ENCODE measurements around the gene PTPRN2.
"Not testable (repeated sequence)": the region's sequence is repeated elsewhere in the genome, so short reads cannot be mapped to it uniquely, and the experiment has no call there.

Gene PTPRN2

GRCh38 chr7:158237672-158238335 lies 349.8 kb downstream of the PTPRN2 start:
- DNase-seq (ENCODE audit: low read depth in 2 of 2) = no peak

- DNase-seq (ENCODE audit: low read depth in 2 of 2) = no peak
Observed at GRCh38 chr7:158236400-158236799, 351.2 kb downstream of the PTPRN2 start.

- no peak for DNase-seq (ENCODE audit: low read depth in 2 of 2)
Observed at GRCh38 chr7:158235862-158236261, 351.8 kb downstream of the PTPRN2 start.

GRCh38 chr7:158229945-158230344 lies 357.7 kb downstream of the PTPRN2 start:
- DNase-seq (ENCODE audit: low read depth in 2 of 2) = no peak

- DNase-seq (ENCODE audit: low read depth in 2 of 2) = no peak
Observed at GRCh38 chr7:158228986-158229385, 358.6 kb downstream of the PTPRN2 start.

GRCh38 chr7:158228131-158228530 lies 359.5 kb downstream of the PTPRN2 start:
- DNase-seq (ENCODE audit: low read depth in 2 of 2) = no peak

- DNase-seq (ENCODE audit: low read depth in 2 of 2) = no peak
Observed at GRCh38 chr7:158227258-158227984, 360.2 kb downstream of the PTPRN2 start.

- DNase-seq (ENCODE audit: low read depth in 2 of 2) = no peak
Observed at GRCh38 chr7:158216198-158216597, 371.4 kb downstream of the PTPRN2 start.

GRCh38 chr7:158209435-158209834 lies 378.2 kb downstream of the PTPRN2 start:
- no peak for DNase-seq (ENCODE audit: low read depth in 2 of 2)

GRCh38 chr7:158206341-158206740 lies 381.3 kb downstream of the PTPRN2 start:
- DNase-seq (ENCODE audit: low read depth in 2 of 2) = no peak

GRCh38 chr7:158204453-158204852 lies 383.2 kb downstream of the PTPRN2 start:
- no peak for DNase-seq (ENCODE audit: low read depth in 2 of 2)

- not testable (repeated sequence) for DNase-seq (ENCODE audit: low read depth in 2 of 2)
Observed at GRCh38 chr7:158203948-158204347, 383.7 kb downstream of the PTPRN2 start.

GRCh38 chr7:158194365-158194900 lies 393.2 kb downstream of the PTPRN2 start:
- no peak for DNase-seq (ENCODE audit: low read depth in 2 of 2)

- no peak for DNase-seq (ENCODE audit: low read depth in 2 of 2)
Observed at GRCh38 chr7:158193446-158193845, 394.2 kb downstream of the PTPRN2 start.

- DNase-seq (ENCODE audit: low read depth in 2 of 2) = no peak
Observed at GRCh38 chr7:158192956-158193355, 394.7 kb downstream of the PTPRN2 start.

GRCh38 chr7:158192184-158192835 lies 395.3 kb downstream of the PTPRN2 start:
- DNase-seq (ENCODE audit: low read depth in 2 of 2) = no peak

GRCh38 chr7:158191671-158192070 lies 396.0 kb downstream of the PTPRN2 start:
- DNase-seq (ENCODE audit: low read depth in 2 of 2) = no peak

- no peak for DNase-seq (ENCODE audit: low read depth in 2 of 2)
Observed at GRCh38 chr7:158190756-158191155, 396.9 kb downstream of the PTPRN2 start.

- no peak for DNase-seq (ENCODE audit: low read depth in 2 of 2)
Observed at GRCh38 chr7:158188676-158189075, 398.9 kb downstream of the PTPRN2 start.

GRCh38 chr7:158187694-158187994 lies 400.0 kb downstream of the PTPRN2 start:
- no peak for DNase-seq (ENCODE audit: low read depth in 2 of 2)

- DNase-seq (ENCODE audit: low read depth in 2 of 2) = no peak
Observed at GRCh38 chr7:158186864-158187693, 400.5 kb downstream of the PTPRN2 start.

GRCh38 chr7:158186406-158186805 lies 401.2 kb downstream of the PTPRN2 start:
- no peak for DNase-seq (ENCODE audit: low read depth in 2 of 2)
